Coronary artery (tissue), 2 donors: ENCODE data around the gene PSTK.

Experiments
- DNase-seq: peaks from one replicate; pipeline ENCODE4 v3.0.0-alpha.2; 2017; ENCODE audit warnings: low spot score
- H3K27ac ChIP-seq, 2 donors: fragments of 200-600 bp; sonication (generic); one replicate each; pipeline ENCODE4 v1.5.1; 2016 to 2019
- H3K4me3 ChIP-seq: fragments of 200-600 bp; sonication (generic); 2 replicates; pipeline ENCODE4 v1.5.1; 2016; ENCODE audit warnings: mild to moderate bottlenecking, moderate library complexity
- TF ChIP-seq, protein P1 (sequence below): fragments of 200-600 bp; sonication (generic); IDR thresholded peaks from one replicate; pipeline ENCODE4 v1.5.1; 2019; ENCODE audit warnings: antibody characterized with exemption

The PSTK gene

DNA sequence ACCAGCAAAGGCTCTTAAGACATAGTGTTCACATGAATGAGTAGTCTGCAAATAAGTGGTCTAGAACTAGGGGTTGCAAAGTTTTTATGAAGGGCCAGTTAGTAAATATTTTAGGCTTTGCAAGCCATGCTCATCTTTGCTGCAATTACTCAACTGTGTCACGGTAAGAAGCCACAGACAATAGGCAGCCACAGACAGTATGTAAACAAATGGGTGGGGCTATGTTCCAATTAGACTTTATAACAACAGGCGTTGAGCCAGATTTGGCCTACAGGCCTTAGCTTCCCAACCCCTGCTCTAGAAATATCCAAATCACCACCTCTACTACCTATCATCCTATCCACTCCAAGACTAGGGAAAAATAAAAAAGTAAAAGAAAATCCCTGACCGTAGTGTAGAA is 19.1 kb downstream of the PSTK start:
- Histone ChIP-seq H3K27ac (no peak overlapping the region), H3K4me3 (no peak overlapping the region)
- no peak for DNase-seq
- TF ChIP-seq, protein P1, sequence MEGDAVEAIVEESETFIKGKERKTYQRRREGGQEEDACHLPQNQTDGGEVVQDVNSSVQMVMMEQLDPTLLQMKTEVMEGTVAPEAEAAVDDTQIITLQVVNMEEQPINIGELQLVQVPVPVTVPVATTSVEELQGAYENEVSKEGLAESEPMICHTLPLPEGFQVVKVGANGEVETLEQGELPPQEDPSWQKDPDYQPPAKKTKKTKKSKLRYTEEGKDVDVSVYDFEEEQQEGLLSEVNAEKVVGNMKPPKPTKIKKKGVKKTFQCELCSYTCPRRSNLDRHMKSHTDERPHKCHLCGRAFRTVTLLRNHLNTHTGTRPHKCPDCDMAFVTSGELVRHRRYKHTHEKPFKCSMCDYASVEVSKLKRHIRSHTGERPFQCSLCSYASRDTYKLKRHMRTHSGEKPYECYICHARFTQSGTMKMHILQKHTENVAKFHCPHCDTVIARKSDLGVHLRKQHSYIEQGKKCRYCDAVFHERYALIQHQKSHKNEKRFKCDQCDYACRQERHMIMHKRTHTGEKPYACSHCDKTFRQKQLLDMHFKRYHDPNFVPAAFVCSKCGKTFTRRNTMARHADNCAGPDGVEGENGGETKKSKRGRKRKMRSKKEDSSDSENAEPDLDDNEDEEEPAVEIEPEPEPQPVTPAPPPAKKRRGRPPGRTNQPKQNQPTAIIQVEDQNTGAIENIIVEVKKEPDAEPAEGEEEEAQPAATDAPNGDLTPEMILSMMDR = no peak

DNA sequence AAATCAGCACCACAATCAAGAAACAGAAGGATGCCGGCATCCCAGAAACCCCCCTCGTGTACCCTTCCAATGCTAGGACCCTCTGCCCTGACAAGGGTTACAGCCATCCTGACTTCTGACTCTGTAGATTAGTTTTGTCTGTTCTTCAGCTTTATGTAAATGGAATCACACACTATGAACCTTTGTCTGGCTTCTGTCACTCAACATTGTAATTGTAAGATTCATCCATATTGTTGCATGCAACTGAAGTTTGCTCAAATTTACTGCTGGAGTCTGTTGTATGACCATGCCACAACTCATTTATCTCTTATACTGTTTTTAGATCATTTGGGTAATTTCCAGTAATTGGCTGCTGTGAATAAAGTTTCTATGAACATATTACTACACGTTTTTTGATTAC is 20.0 kb downstream of the PSTK start:
- H3K4me3 ChIP-seq = no peak overlapping the region
- TF ChIP-seq, protein P1 = no peak
- no peak overlapping the region for H3K27ac ChIP-seq
- no peak for DNase-seq

- no peak for DNase-seq
- Histone ChIP-seq H3K4me3 (no peak overlapping the region), H3K27ac (no peak overlapping the region)
- TF ChIP-seq, protein P1 = no peak
Measured at GRCh38 chr10:123001370-123001769, 21.2 kb downstream of the PSTK start.

DNA sequence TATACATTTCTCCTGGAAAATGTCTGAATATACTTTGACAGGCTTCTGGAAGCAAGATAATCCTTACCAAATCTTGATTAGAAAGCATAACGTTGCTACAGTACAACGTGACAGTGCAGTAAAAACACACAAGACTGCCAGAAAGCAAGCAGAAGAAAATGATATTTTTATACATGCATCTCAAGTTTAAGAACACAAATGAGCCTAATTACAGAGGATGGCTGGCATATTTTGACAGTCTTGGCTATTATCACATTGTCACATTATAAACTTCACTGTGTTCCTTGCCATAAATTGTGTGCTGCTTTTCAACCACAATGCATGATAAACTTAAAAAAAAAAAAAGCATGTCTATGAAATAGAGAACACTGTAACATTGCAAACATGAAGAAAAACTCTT is 24.1 kb downstream of the PSTK start:
- TF ChIP-seq, protein P1 = no peak
- Histone ChIP-seq H3K4me3 (no peak overlapping the region), H3K27ac (no peak overlapping the region)
- no peak for DNase-seq

- Histone ChIP-seq H3K27ac (peak overlapping the region; percentile 93 to 96), H3K4me3 (peak overlapping the region; percentile 97)
- TF ChIP-seq, protein P1 = no peak
- DNase-seq = no peak
Measured at GRCh38 chr10:123007558-123008354, 27.6 kb downstream of the PSTK start.

DNA sequence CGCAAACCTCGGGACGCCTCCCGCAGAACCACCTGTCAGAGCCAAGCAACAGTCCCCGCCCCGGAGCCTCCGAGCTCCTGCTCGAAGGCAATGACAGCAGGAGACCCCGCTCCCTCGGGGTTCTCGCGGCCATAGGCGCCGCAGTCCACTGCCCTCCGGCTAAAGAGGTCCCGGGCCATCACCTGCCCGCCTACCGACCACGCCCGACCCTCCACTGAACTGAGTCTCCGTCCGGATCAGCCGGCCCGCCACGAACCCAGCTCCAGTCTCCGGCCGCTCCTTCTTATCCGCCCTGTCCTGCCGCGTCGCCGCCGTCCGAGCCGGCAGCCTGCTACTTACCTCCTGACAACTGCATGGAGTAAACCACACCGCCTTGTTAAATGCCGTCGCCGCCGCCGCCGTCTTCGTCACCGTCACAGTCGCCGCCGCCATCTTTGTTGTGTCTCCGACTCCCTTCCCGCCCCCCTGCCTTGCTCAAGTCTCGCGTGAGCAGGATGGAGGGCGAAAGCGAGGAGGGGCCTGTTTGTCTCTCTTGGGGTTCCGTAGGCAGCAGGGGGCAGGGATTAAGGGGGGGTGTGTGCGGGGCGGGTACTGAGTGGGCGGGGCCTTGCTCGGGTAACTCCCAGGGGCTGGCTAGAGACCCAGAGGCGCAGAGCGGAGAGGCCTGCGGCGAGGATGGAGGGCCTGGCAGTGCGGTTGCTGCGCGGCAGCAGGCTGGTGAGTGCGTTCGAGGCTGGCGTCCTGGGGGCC is 28.3 kb downstream of the PSTK start, which contains the start of the genes ACADSB and IKZF5:
TSS of gene ACADSB (plus strand) at position 652 of the 750 bp plus-strand sequence. CDS start at position 676, 24 bp downstream.
TSS of gene IKZF5 (minus strand) at position 441 of the 750 bp plus-strand sequence. CDS start 10,170 bp downstream, outside the sequence.
- TF ChIP-seq, protein P1 = no peak
- Histone ChIP-seq H3K27ac (peak within 1 kb of the TSS; percentile 93 to 96), H3K4me3 (peak within 1 kb of the TSS; percentile 97)
- DNase-seq = peak; percentile 99
